SJCRH30 (cell line): ENCODE data around the gene INKA2. TPM values are rescaled to one million over a fixed set of nuclear protein-coding genes. Genes with fewer than 3 reads are reported as not detected.

ENCODE experiments used
- DNase-seq, 2 experiments: peaks; one replicate each; pipeline ENCODE4 v3.0.0-alpha.2; 2015 to 2020
- H3K27ac ChIP-seq: fragments of 250-450 bp; sonication (Bioruptor Pico); 2 replicates; pipeline ENCODE4 v1.5.1; 2020; ENCODE audit warnings: mild to moderate bottlenecking, moderate library complexity
- H3K27me3 ChIP-seq: fragments of 250-450 bp; sonication (Bioruptor Pico); 2 replicates; pipeline ENCODE4 v1.5.1; 2020; ENCODE audit warnings: mild to moderate bottlenecking, moderate library complexity
- H3K36me3 ChIP-seq: fragments of 250-450 bp; sonication (Bioruptor Pico); 2 replicates; pipeline ENCODE4 v1.5.1; 2020; ENCODE audit warnings: mild to moderate bottlenecking, moderate library complexity
- H3K4me1 ChIP-seq: fragments of 250-450 bp; sonication (Bioruptor Pico); 2 replicates; pipeline ENCODE4 v1.5.1; 2020; ENCODE audit warnings: mild to moderate bottlenecking, moderate library complexity
- H3K4me3 ChIP-seq: fragments of 250-450 bp; sonication (Bioruptor Pico); 2 replicates; pipeline ENCODE4 v1.5.1; 2020; ENCODE audit warnings: mild to moderate bottlenecking, moderate library complexity
- H3K9me3 ChIP-seq: fragments of 250-450 bp; sonication (Bioruptor Pico); replicated peaks from 2 replicates; pipeline ENCODE4 v1.5.1; 2020; ENCODE audit warnings: mild to moderate bottlenecking, moderate library complexity
- total RNA-seq: library from RNA; depleted of rRNA; stranded (reverse); fragments of >200 nt; shearing (Covaris generic); gene quantifications from 2 replicates; pipeline ENCODE4 v1.2.3, GENCODE V29; 2014

INKA2 gene
- total RNA-seq, 1 experiment from 2014 or later, result 22.1 TPM

- Histone ChIP-seq H3K9me3 (no peaks in the 10 kb centered on the region), H3K4me3 (no peak overlapping the region), H3K4me1 (peaks cover 38% of the 10 kb centered on the region), H3K27me3 (no peaks in the 10 kb centered on the region), H3K36me3 (0 out of 2 replicates have a peak, but pooled peaks cover 6% of the 10 kb centered on the region), H3K27ac (peak overlapping the region; percentile 92)
- DNase-seq, result peak; percentile 61 to 83
These were observed 20.1 kb downstream of the INKA2 start for GRCh38 chr1:111719135-111719534.

DNA sequence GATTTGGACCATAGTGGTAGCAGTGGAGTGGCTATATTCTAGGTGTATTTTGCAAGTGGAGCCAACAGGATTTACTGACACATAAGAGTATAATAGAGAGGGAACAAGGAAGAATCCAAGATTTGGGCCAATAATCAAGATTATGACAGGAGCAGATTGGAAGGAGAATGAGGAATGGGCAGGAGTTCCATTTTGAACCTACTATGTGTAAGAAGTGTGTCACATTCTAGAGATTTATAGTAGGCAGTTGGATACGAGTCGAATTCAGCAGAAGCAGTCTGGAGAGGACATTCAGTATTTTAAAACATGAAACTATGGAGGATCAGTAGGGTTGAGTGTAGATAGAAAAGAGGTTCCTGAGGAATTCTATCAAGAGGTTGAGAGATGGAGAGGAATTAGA lies 21.7 kb downstream of the INKA2 start:
- no peaks in the 10 kb centered on the region for H3K27me3 ChIP-seq
- H3K4me1 ChIP-seq, result peaks cover 29% of the 10 kb centered on the region
- no peak overlapping the region for H3K27ac ChIP-seq
- H3K9me3 ChIP-seq, result no peaks in the 10 kb centered on the region
- no peak overlapping the region for H3K4me3 ChIP-seq
- no peaks in the 10 kb centered on the region for H3K36me3 ChIP-seq
- DNase-seq, result no peak

DNA sequence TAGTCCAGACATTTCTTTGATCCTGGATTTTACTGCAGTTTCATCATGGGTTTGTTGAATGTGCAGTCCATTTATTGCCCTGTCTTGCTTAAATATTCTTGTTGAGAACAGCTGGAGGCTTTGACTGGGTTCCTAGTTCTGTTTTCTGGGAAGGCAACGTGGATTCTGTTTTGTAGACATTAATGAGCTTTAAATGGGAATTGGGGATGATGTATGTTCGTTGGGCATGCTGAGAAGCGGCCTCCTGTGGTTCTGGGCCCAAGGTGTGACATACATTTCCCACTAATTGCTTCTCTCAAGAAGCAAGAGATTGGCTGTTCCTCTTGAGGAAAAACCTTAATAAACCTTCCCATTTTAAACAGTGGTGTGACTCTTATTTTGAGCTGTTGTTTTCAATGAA lies 22.9 kb downstream of the INKA2 start:
- Histone ChIP-seq H3K4me1 (peaks cover 29% of the 10 kb centered on the region), H3K27ac (no peak overlapping the region)

DNA sequence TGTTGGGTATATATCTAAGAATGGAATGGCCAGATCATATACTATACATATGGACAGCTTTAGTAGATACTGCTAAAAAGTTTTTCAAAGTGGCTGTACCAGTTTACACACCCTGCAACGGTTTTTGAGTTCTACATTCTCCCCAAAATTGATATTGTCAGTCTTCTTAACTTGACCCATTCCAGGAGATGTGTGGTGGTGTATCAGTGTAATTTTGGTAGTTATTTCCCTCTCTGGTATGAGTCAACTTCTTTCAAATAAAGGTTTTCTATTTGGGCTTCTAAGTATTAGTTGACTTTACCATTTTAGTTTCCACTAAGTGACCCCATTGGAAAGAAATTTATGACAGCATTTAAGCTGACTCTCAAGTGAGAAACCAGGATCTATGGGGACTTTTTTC lies 29.2 kb downstream of the INKA2 start:
- Histone ChIP-seq H3K9me3 (no peaks in the 10 kb centered on the region), H3K4me3 (no peak overlapping the region), H3K27ac (no peak overlapping the region), H3K4me1 (no peaks in the 10 kb centered on the region; the same call in 1 of the 2 replicates), H3K27me3 (no peaks in the 10 kb centered on the region), H3K36me3 (peaks cover 13% of the 10 kb centered on the region; the same call in 1 of the 2 replicates)
- DNase-seq, result no peak

More for the DNA sequence above, 22.9 kb downstream of the INKA2 start:
- 0 out of 2 replicates have a peak, but pooled peaks cover 4% of the 10 kb centered on the region for H3K36me3 ChIP-seq
- H3K27me3 ChIP-seq, result no peaks in the 10 kb centered on the region
- H3K4me3 ChIP-seq, result no peak overlapping the region
- no peaks in the 10 kb centered on the region for H3K9me3 ChIP-seq
- DNase-seq, result no peak

GRCh38 chr1:111707906-111708305 lies 31.3 kb downstream of the INKA2 start:
- H3K4me1 ChIP-seq, result no peaks in the 10 kb centered on the region; the same call in 1 of the 2 replicates
- no peak overlapping the region for H3K4me3 ChIP-seq
- no peak for DNase-seq
- peaks cover 15% of the 10 kb centered on the region for H3K36me3 ChIP-seq
- no peaks in the 10 kb centered on the region for H3K27me3 ChIP-seq
- no peak overlapping the region for H3K27ac ChIP-seq
- no peaks in the 10 kb centered on the region for H3K9me3 ChIP-seq

DNA sequence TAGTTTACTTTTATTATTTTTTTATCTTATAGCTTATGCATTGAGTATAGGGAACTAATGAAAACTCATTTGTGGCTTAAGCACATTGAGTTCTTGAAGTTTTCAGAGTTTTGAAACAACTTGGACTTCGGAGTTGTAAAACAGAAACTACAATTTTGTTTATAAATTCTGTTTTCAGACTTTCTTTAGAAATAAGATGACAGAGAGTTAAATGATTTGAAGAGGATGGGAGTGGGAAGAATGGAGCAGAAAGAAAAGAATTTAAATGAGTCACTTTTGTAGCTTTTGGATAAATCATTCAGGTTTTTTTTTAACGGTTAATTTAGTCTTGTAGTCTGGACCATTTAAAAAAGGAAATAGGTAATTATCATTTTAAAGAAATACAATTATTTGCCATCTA lies 32.3 kb downstream of the INKA2 start:
- no peak for DNase-seq
- no peak overlapping the region for H3K4me3 ChIP-seq
- H3K36me3 ChIP-seq, result peaks cover 11% of the 10 kb centered on the region
- no peak overlapping the region for H3K27ac ChIP-seq
- no peaks in the 10 kb centered on the region for H3K9me3 ChIP-seq
- no peaks in the 10 kb centered on the region; the same call in 1 of the 2 replicates for H3K4me1 ChIP-seq
- H3K27me3 ChIP-seq, result no peaks in the 10 kb centered on the region

DNA sequence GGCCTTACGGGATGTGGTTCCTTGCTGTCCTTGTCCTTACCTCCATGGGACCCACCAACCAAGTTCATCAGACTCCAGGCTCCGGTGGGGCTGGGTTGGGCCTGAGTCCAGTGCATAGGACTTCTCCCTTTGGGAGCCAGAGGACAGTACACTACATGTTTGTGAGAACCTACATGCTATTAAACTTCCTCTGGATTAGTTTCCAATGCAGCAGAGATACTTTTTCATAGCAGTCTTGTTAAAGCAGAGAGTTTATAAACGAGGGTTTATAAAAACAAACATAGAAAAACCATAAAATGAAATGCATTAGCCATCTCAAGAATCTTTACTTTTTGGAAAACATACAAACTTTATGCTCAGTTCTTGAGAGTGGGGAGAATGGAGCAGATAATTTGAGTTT lies 33.4 kb downstream of the INKA2 start:
- Histone ChIP-seq H3K9me3 (no peaks in the 10 kb centered on the region), H3K27me3 (no peaks in the 10 kb centered on the region), H3K27ac (no peak overlapping the region), H3K36me3 (peaks cover 16% of the 10 kb centered on the region), H3K4me3 (no peak overlapping the region), H3K4me1 (no peaks in the 10 kb centered on the region; the same call in 1 of the 2 replicates)
- no peak for DNase-seq

DNA sequence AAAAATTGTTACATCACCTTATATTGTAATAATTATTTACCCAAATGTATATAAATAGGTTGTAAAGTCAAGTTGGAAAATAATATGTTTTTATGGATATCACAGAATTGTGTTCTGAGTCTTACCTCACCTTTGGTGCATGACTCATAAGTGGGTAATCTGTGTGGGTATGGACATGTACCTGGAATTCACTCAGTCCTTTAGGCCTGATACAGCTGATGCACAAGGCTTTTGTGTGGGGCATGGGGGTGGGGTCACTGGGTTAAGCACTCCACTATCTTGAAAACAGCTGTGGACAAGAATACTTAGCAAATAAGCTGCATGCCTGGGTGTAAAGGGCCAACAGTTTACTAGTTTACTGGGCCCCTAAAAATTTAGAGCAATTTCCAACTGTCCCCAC lies 34.4 kb downstream of the INKA2 start:
- no peak for DNase-seq
- H3K27ac ChIP-seq, result no peak overlapping the region
- H3K36me3 ChIP-seq, result peaks cover 23% of the 10 kb centered on the region
- no peaks in the 10 kb centered on the region for H3K27me3 ChIP-seq
- H3K4me1 ChIP-seq, result no peaks in the 10 kb centered on the region; the same call in 1 of the 2 replicates
- H3K4me3 ChIP-seq, result no peak overlapping the region
- H3K9me3 ChIP-seq, result no peaks in the 10 kb centered on the region

- H3K4me3 ChIP-seq, result no peak overlapping the region
- H3K27me3 ChIP-seq, result no peaks in the 10 kb centered on the region
- no peak overlapping the region for H3K27ac ChIP-seq
- no peaks in the 10 kb centered on the region for H3K9me3 ChIP-seq
- DNase-seq, result no peak
- peaks cover 22% of the 10 kb centered on the region for H3K36me3 ChIP-seq
- no peaks in the 10 kb centered on the region; the same call in 1 of the 2 replicates for H3K4me1 ChIP-seq
These were observed 35.0 kb downstream of the INKA2 start for GRCh38 chr1:111704240-111704639.

GRCh38 chr1:111702504-111703050 lies 36.6 kb downstream of the INKA2 start:
- peaks cover 30% of the 10 kb centered on the region for H3K36me3 ChIP-seq
- H3K9me3 ChIP-seq, result no peaks in the 10 kb centered on the region
- no peak overlapping the region for H3K27ac ChIP-seq
- DNase-seq, result no peak
- H3K27me3 ChIP-seq, result no peaks in the 10 kb centered on the region
- H3K4me1 ChIP-seq, result no peaks in the 10 kb centered on the region
- H3K4me3 ChIP-seq, result no peak overlapping the region

DNA sequence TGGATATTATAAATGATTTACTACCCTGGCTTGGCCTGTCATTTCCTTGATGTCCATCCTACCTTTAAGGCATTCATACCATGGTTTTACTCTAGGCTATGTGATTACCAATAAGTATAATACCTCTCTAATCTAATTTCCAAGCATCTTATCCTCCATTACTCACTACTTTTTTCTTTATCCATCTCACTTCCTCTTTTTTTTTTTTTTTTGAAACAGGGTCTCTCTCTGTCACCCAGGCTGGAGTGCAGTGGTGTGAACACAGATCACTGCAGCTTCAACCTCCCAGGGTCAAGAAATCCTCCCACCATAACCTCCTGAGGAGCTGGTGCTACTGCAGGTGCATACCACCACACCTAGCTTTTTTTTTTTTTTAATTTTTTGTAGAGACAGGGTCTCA lies 39.9 kb downstream of the INKA2 start:
- no peaks in the 10 kb centered on the region for H3K9me3 ChIP-seq
- H3K4me3 ChIP-seq, result no peak overlapping the region
- H3K27ac ChIP-seq, result no peak overlapping the region
- peaks cover 36% of the 10 kb centered on the region for H3K36me3 ChIP-seq
- no peak for DNase-seq
- H3K4me1 ChIP-seq, result no peaks in the 10 kb centered on the region
- H3K27me3 ChIP-seq, result no peaks in the 10 kb centered on the region

DNA sequence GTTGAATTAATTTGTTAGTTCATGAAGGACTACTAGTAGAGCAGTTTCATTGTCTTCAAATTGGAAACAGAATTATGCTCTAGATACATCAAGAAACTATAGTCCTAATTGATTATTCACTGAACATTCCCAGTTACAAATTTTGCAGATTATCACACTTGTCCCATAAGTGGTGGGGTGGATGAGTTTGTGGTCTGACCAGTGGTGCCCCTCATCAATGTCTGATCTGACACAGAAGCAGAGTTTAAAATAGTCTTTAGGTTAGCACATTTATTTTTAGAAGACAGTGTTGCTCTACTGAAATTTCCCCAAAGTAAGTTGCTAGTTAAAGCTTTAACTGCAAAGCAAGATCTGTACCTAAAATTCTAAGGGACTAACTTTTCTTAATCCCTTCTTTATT lies 42.9 kb downstream of the INKA2 start:
- Histone ChIP-seq H3K36me3 (peaks cover 36% of the 10 kb centered on the region), H3K9me3 (no peaks in the 10 kb centered on the region), H3K27ac (no peak overlapping the region), H3K27me3 (no peaks in the 10 kb centered on the region), H3K4me3 (no peak overlapping the region), H3K4me1 (no peaks in the 10 kb centered on the region)
- no peak for DNase-seq

GRCh38 chr1:111695801-111696200 lies 43.4 kb downstream of the INKA2 start:
- peaks cover 36% of the 10 kb centered on the region for H3K36me3 ChIP-seq

GRCh38 chr1:111691886-111692285 lies 47.3 kb downstream of the INKA2 start:
- DNase-seq, result no peak
- Histone ChIP-seq H3K4me1 (peaks cover 10% of the 10 kb centered on the region), H3K4me3 (no peak overlapping the region), H3K27me3 (no peaks in the 10 kb centered on the region), H3K9me3 (0 out of 2 replicates have a peak, but pooled peaks cover 3% of the 10 kb centered on the region), H3K27ac (no peak overlapping the region), H3K36me3 (peaks cover 16% of the 10 kb centered on the region)

More at GRCh38 chr1:111695801-111696200, 43.4 kb downstream of the INKA2 start:
- H3K4me3 ChIP-seq, result no peak overlapping the region
- no peaks in the 10 kb centered on the region for H3K27me3 ChIP-seq
- no peak overlapping the region for H3K27ac ChIP-seq
- H3K9me3 ChIP-seq, result no peaks in the 10 kb centered on the region
- DNase-seq, result no peak
- H3K4me1 ChIP-seq, result peaks cover under 1% of the 10 kb centered on the region; the same call in 1 of the 2 replicates

- Histone ChIP-seq H3K27me3 (no peaks in the 10 kb centered on the region), H3K9me3 (0 out of 2 replicates have a peak, but pooled peaks cover 6% of the 10 kb centered on the region), H3K36me3 (peaks cover 10% of the 10 kb centered on the region), H3K4me3 (no peak overlapping the region), H3K27ac (no peak overlapping the region), H3K4me1 (peaks cover 10% of the 10 kb centered on the region)
- peak; percentile 76 to 87 for DNase-seq
These were observed 48.9 kb downstream of the INKA2 start for GRCh38 chr1:111690306-111690617.
